Prostate gland (tissue), 2 donors: Measurements from ENCODE around the gene HEG1.

Experiments used
- CTCF ChIP-seq, 4 experiments: fragments of 200-600 bp in 2 of 4; fragments of 450-650 bp in 2 of 4; sonication (generic) in 2 of 4; IDR thresholded peaks; 1 replicate in 3 of 4; 2 replicates in 1 of 4; pipeline ENCODE4 v1.5.1; 2016 to 2019; ENCODE audit warnings: antibody characterized with exemption in 4 of 4, mild to moderate bottlenecking in 2 of 4, moderate library complexity in 2 of 4
- POLR2A ChIP-seq: fragments of 450-650 bp; IDR thresholded peaks from one replicate; pipeline ENCODE4 v1.6.1; 2016; ENCODE audit warnings: antibody characterized with exemption, mild to moderate bottlenecking

- TF ChIP-seq CTCF (IDR thresholded peaks at IDR 0.05) (no peak), POLR2A (no peak)
These were observed 24.3 kb downstream of the HEG1 start for GRCh38 chr3:125031544-125031943.
